Smooth muscle cell (in vitro differentiated cells): ENCODE data around the gene SETD1A. TPM values are rescaled to one million over a fixed set of nuclear protein-coding genes. Genes with fewer than 3 reads are reported as not detected.
A peak's percentile ranks its signal among the peaks of the same experiment; 100 is the strongest.

Experiments
- DNase-seq: peaks from one replicate; lab custom pipeline; 2025; ENCODE audit not compliant: unreplicated experiment; lab: John Stamatoyannopoulos, UW
- H2AFZ ChIP-seq: fragments of 200-600 bp; sonication (generic); 2 replicates; pipeline ENCODE4 v1.6.0; 2016; ENCODE audit warnings: antibody characterized with exemption, low read depth, mild to moderate bottlenecking
- H3F3A ChIP-seq: fragments of 200-600 bp; sonication (generic); 2 replicates; pipeline ENCODE4 v1.6.0; 2017; ENCODE audit warnings: antibody characterized with exemption, low read depth
- H3K27ac ChIP-seq: fragments of 200-600 bp; sonication (generic); 2 replicates; pipeline ENCODE4 v1.5.1; 2016; ENCODE audit warnings: low read depth, mild to moderate bottlenecking
- H3K27me3 ChIP-seq: fragments of 200-600 bp; sonication (generic); 2 replicates; pipeline ENCODE4 v1.6.1; 2016; ENCODE audit warnings: low read depth, mild to moderate bottlenecking
- H3K36me3 ChIP-seq: fragments of 200-600 bp; sonication (generic); 2 replicates; pipeline ENCODE4 v1.5.1; 2016; ENCODE audit warnings: low read depth
- H3K4me1 ChIP-seq: fragments of 200-600 bp; sonication (generic); 2 replicates; pipeline ENCODE4 v1.5.1; 2016; ENCODE audit warnings: low read depth
- H3K4me2 ChIP-seq: fragments of 200-600 bp; sonication (generic); 2 replicates; pipeline ENCODE4 v1.6.0; 2016; ENCODE audit warnings: mild to moderate bottlenecking
- H3K4me3 ChIP-seq: fragments of 200-600 bp; sonication (generic); 2 replicates; pipeline ENCODE4 v1.5.1; 2016; ENCODE audit warnings: mild to moderate bottlenecking
- H3K79me2 ChIP-seq: fragments of 200-600 bp; sonication (generic); 2 replicates; pipeline ENCODE4 v1.6.0; 2016; ENCODE audit warnings: low read depth, mild to moderate bottlenecking
- H3K9ac ChIP-seq: fragments of 200-600 bp; sonication (generic); 2 replicates; pipeline ENCODE4 v1.6.0; 2016; ENCODE audit warnings: low read depth
- H3K9me3 ChIP-seq: fragments of 200-600 bp; sonication (generic); replicated peaks from 2 replicates; pipeline ENCODE4 v1.5.1; 2016; ENCODE audit warnings: low read depth
- H4K20me1 ChIP-seq: fragments of 200-600 bp; sonication (generic); 2 replicates; pipeline ENCODE4 v1.6.0; 2016; ENCODE audit warnings: low read depth
- CTCF ChIP-seq: fragments of 200-600 bp; sonication (generic); IDR thresholded peaks from 2 replicates; pipeline ENCODE4 v1.5.1; 2017; ENCODE audit warnings: borderline replicate concordance, mild to moderate bottlenecking, antibody characterized with exemption; ENCODE audit not compliant: insufficient read depth, poor library complexity, severe bottlenecking
- WGBS: methylation state at CpG from one replicate; pipeline ENCODE4 v1.1.7; 2016; ENCODE audit warnings: low lambda C conversion rate; 5-methylcytosine and 5-hydroxymethylcytosine counted together
- polyA plus RNA-seq: library from polyadenylated mRNA; unstranded; fragments of >200 nt; fragmentation: Nextera tagmentation; extraction: Ambion mirVana; gene quantifications from 2 replicates; pipeline ENCODE4 v1.2.1, GENCODE V29; 2016
- small RNA-seq: library from RNA; depleted of rRNA; stranded (forward); fragments of <200 nt; gene quantifications from one replicate; pipeline ENCODE3, GENCODE V24; 2014
- total RNA-seq: library from RNA; depleted of rRNA; stranded (reverse); fragments of >200 nt; gene quantifications from 2 replicates; pipeline ENCODE4 v1.2.3, GENCODE V29; 2014

The SETD1A gene
- total and polyA plus RNA-seq, 2 experiments from 2014 or later, result 1.2 to 2.9 TPM

GRCh38 chr16:31032736-31033708 is 75.5 kb downstream of the SETD1A start, which contains the start of gene STX4:
STX4 (plus strand) TSS chr16:31033558; CDS start chr16:31033806, 248 bp downstream.
- peak within 1 kb of the TSS; percentile 95 for H3K4me3 ChIP-seq
- TF ChIP-seq CTCF, result no peak
- H2AFZ ChIP-seq, result peak within 1 kb of the TSS; percentile 76
- no peaks in the 10 kb centered on the region for H3K4me1 ChIP-seq
- peak within 1 kb of the TSS; percentile 96 for H3K27ac ChIP-seq
- no peaks in the 10 kb centered on the region for H3K9me3 ChIP-seq
- H3K27me3 ChIP-seq, result no peaks in the 10 kb centered on the region
- H3K79me2 ChIP-seq, result peaks cover 13% of the 10 kb centered on the region
- H3K4me2 ChIP-seq, result peak within 1 kb of the TSS; percentile 92
- H3K9ac ChIP-seq, result peak within 1 kb of the TSS; percentile 94
- H3F3A ChIP-seq, result no peaks in the 10 kb centered on the region
- 2% methylated on average over 70 of the region's 75 CpGs for WGBS
- no peaks in the 10 kb centered on the region for H3K36me3 ChIP-seq
- DNase-seq, result peak; percentile 89
- peaks cover 11% of the 10 kb centered on the region for H4K20me1 ChIP-seq

GRCh38 chr16:31033709-31034492 is 76.3 kb downstream of the SETD1A start:
- Histone ChIP-seq H3K9ac (peak overlapping the region; percentile 94), H3K79me2 (peaks cover 13% of the 10 kb centered on the region), H3K9me3 (no peaks in the 10 kb centered on the region), H3K27ac (peak overlapping the region; percentile 96), H3K27me3 (no peaks in the 10 kb centered on the region), H3K4me3 (peak overlapping the region; percentile 95), H3F3A (no peaks in the 10 kb centered on the region), H3K4me1 (no peaks in the 10 kb centered on the region), H4K20me1 (peaks cover 11% of the 10 kb centered on the region), H3K4me2 (peak overlapping the region; percentile 92), H3K36me3 (no peaks in the 10 kb centered on the region), H2AFZ (peak overlapping the region; percentile 76)
- WGBS, result 1% methylated on average over 43 of the region's 47 CpGs
- no peak for TF ChIP-seq CTCF
- DNase-seq, result peak; percentile 49

Small RNA genes within 50 kb of the gene (small RNA-seq; reads per million reads assigned to genes)
- gene AC135048.1, result not detected

Other genes starting within 250 kb of the SETD1A start
- 24.9 and 35.9 TPM in 2 replicates for gene PHKG2, start 209.3 kb upstream of the SETD1A start, total RNA-seq
- gene PHKG2, start 209.3 kb upstream of the SETD1A start, polyA plus RNA-seq, result 39.1 and 40.1 TPM in 2 replicates
- 2.2 and 5.2 TPM in 2 replicates for gene CFAP119, start 195.7 kb upstream of the SETD1A start, total RNA-seq
- 3.0 and 3.5 TPM in 2 replicates for gene CFAP119, start 195.7 kb upstream of the SETD1A start, polyA plus RNA-seq
- gene RNF40, start 195.4 kb upstream of the SETD1A start, total RNA-seq, result 66.1 and 73.0 TPM in 2 replicates
- 92.5 and 107 TPM in 2 replicates for gene RNF40, start 195.4 kb upstream of the SETD1A start, polyA plus RNA-seq
- gene ZNF629, start 170.5 kb upstream of the SETD1A start, total RNA-seq, result 11.2 and 11.6 TPM in 2 replicates
- 13.0 and 13.4 TPM in 2 replicates for gene ZNF629, start 170.5 kb upstream of the SETD1A start, polyA plus RNA-seq
- gene BCL7C, start 63.7 kb upstream of the SETD1A start, total RNA-seq, result 27.8 and 34.2 TPM in 2 replicates
- 68.1 and 76.1 TPM in 2 replicates for gene BCL7C, start 63.7 kb upstream of the SETD1A start, polyA plus RNA-seq
- gene CTF1, start 61.1 kb upstream of the SETD1A start, total RNA-seq, result 0.76 and 1.7 TPM in 2 replicates
- 8.1 and 8.2 TPM in 2 replicates for gene CTF1, start 61.1 kb upstream of the SETD1A start, polyA plus RNA-seq
- 4.5 and 8.5 TPM in 2 replicates for gene FBXL19, start 34.2 kb upstream of the SETD1A start, total RNA-seq
- gene FBXL19, start 34.2 kb upstream of the SETD1A start, polyA plus RNA-seq, result 1.3 and 1.6 TPM in 2 replicates
- 33.7 and 34.9 TPM in 2 replicates for gene ORAI3, start 8.7 kb upstream of the SETD1A start, total RNA-seq
- 39.4 and 44.0 TPM in 2 replicates for gene ORAI3, start 8.7 kb upstream of the SETD1A start, polyA plus RNA-seq
- gene HSD3B7, start 27.5 kb downstream of the SETD1A start, total RNA-seq, result 5.5 and 10.8 TPM in 2 replicates
- gene HSD3B7, start 27.5 kb downstream of the SETD1A start, polyA plus RNA-seq, result 15.1 and 15.5 TPM in 2 replicates
- 0.72 and 1.4 TPM in 2 replicates for gene STX1B, start 52.9 kb downstream of the SETD1A start, total RNA-seq
- gene STX1B, start 52.9 kb downstream of the SETD1A start, polyA plus RNA-seq, result 1.0 and 2.1 TPM in 2 replicates
- 14.4 and 23.1 TPM in 2 replicates for gene STX4, start 75.8 kb downstream of the SETD1A start, total RNA-seq
- 50.6 and 60.2 TPM in 2 replicates for gene STX4, start 75.8 kb downstream of the SETD1A start, polyA plus RNA-seq
- 7.3 and 9.0 TPM in 2 replicates for gene ZNF668, start 116.5 kb downstream of the SETD1A start, total RNA-seq
- gene ZNF668, start 116.5 kb downstream of the SETD1A start, polyA plus RNA-seq, result 20.1 and 21.0 TPM in 2 replicates
- gene ZNF646, start 116.7 kb downstream of the SETD1A start, total RNA-seq, result 5.7 and 8.1 TPM in 2 replicates
- 5.4 and 7.3 TPM in 2 replicates for gene ZNF646, start 116.7 kb downstream of the SETD1A start, polyA plus RNA-seq
- gene PRSS53, start 131.2 kb downstream of the SETD1A start, total RNA-seq, result 5.1 and 6.3 TPM in 2 replicates
- gene PRSS53, start 131.2 kb downstream of the SETD1A start, polyA plus RNA-seq, result 0.66 and 1.1 TPM in 2 replicates
- gene VKORC1, start 137.0 kb downstream of the SETD1A start, total RNA-seq, result 232 and 253 TPM in 2 replicates
- gene VKORC1, start 137.0 kb downstream of the SETD1A start, polyA plus RNA-seq, result 340 and 394 TPM in 2 replicates
- 32.1 and 40.5 TPM in 2 replicates for gene BCKDK, start 150.6 kb downstream of the SETD1A start, total RNA-seq
- gene BCKDK, start 150.6 kb downstream of the SETD1A start, polyA plus RNA-seq, result 82.6 and 87.9 TPM in 2 replicates
- gene KAT8, start 159.9 kb downstream of the SETD1A start, total RNA-seq, result 26.3 and 32.9 TPM in 2 replicates
- 27.4 and 29.1 TPM in 2 replicates for gene KAT8, start 159.9 kb downstream of the SETD1A start, polyA plus RNA-seq
- gene PRSS8, start 178.0 kb downstream of the SETD1A start, total RNA-seq, result 15.1 and 17.3 TPM in 2 replicates
- 13.9 and 68.0 TPM in 2 replicates for gene PRSS8, start 178.0 kb downstream of the SETD1A start, polyA plus RNA-seq
- 1.6 TPM in 1 of 2 replicates, not detected in the other for gene PRSS36, start 192.3 kb downstream of the SETD1A start, total RNA-seq
- 0.31 and 0.66 TPM in 2 replicates for gene PRSS36, start 192.3 kb downstream of the SETD1A start, polyA plus RNA-seq
- 56.2 and 58.6 TPM in 2 replicates for gene FUS, start 222.4 kb downstream of the SETD1A start, total RNA-seq
- 225 and 316 TPM in 2 replicates for gene FUS, start 222.4 kb downstream of the SETD1A start, polyA plus RNA-seq
- gene PYCARD, start 245.0 kb downstream of the SETD1A start, total RNA-seq, result 15.6 and 30.8 TPM in 2 replicates
- 10.1 and 30.2 TPM in 2 replicates for gene PYCARD, start 245.0 kb downstream of the SETD1A start, polyA plus RNA-seq